SK-N-SH treated with all-trans-retinoic acid at 6 μM for 48 hours (cell line): Measurements from ENCODE around the gene TOP1.

ENCODE experiments used
- CREB5 ChIP-seq: fragments of 250-450 bp; sonication (Bioruptor Pico); IDR thresholded peaks from 2 replicates; pipeline ENCODE4 v1.5.1; 2020; ENCODE audit warnings: low read depth, mild to moderate bottlenecking, moderate library complexity
- GLIS3 ChIP-seq: fragments of 250-450 bp; sonication (Bioruptor Pico); IDR thresholded peaks from 2 replicates; pipeline ENCODE4 v1.5.0; 2020; ENCODE audit warnings: mild to moderate bottlenecking, moderate library complexity
- PPARA ChIP-seq: fragments of 250-450 bp; sonication (Bioruptor Pico); IDR thresholded peaks from 2 replicates; pipeline ENCODE4 v1.5.0; 2020; ENCODE audit warnings: mild to moderate bottlenecking, borderline replicate concordance
- SNAI2 ChIP-seq: fragments of 250-450 bp; sonication (Bioruptor Pico); IDR thresholded peaks from 2 replicates; pipeline ENCODE4 v1.5.0; 2020; ENCODE audit warnings: mild to moderate bottlenecking, moderate library complexity
- ZC3H10 ChIP-seq: fragments of 250-450 bp; sonication (Bioruptor Pico); IDR thresholded peaks from 2 replicates; pipeline ENCODE4 v1.5.1; 2021; ENCODE audit warnings: mild to moderate bottlenecking, moderate library complexity
- ZNF8 ChIP-seq: fragments of 450-650 bp; formaldehyde crosslinking; IDR thresholded peaks from 2 replicates; pipeline ENCODE4 v1.5.0; 2020; ENCODE audit warnings: mild to moderate bottlenecking, moderate library complexity

- TF ChIP-seq PPARA (CRISPR knock-in tag) (no peak), GLIS3 (no peak), SNAI2 (CRISPR knock-in tag) (no peak), ZNF8 (CRISPR knock-in tag) (no peak), CREB5 (CRISPR knock-in tag) (no peak), ZC3H10 (CRISPR knock-in tag) (no peak)
These were observed 704 bp downstream of the TOP1 start for GRCh38 chr20:41029150-41029901.
